ENCODE measurements around the gene SMCHD1. TPM values are rescaled to one million over a fixed set of nuclear protein-coding genes. Genes with fewer than 3 reads are reported as not detected.

Gene SMCHD1
- total and polyA plus RNA-seq, 2 donors (not counting 1 experiment from before 2014, with no cell fraction given), result 54.2 to 380 TPM

GRCh38 chr18:2719040-2719439, 63.5 kb downstream of the SMCHD1 start:
- ChIA-PET POLR2A (no interaction called here), CTCF (no interaction called here)
- H3K9ac ChIP-seq (ENCODE audit: low read length), result no peak overlapping the region
- H3K9me3 ChIP-seq (ENCODE audit: control extremely low read depth in 1 of 3, control insufficient read depth in 2 of 3, insufficient read depth in 1 of 3, low read length in 2 of 3), result no peaks in the 10 kb centered on the region
- Mint-ChIP-seq H3K4me1 (peaks cover 15% of the 10 kb centered on the region), H3K27ac (no peak overlapping the region), H3K27me3 (no peaks in the 10 kb centered on the region), H3K9me3 (ENCODE audit: insufficient read depth) (no peaks in the 10 kb centered on the region), H3K4me3 (no peak overlapping the region)
- no peak for DNase-seq
- no peak overlapping the region for H3K4me3 ChIP-seq (ENCODE audit: control extremely low read depth in 1 of 5, extremely low read depth in 1 of 5, insufficient read depth in 1 of 5, low read depth in 2 of 5, low read length in 4 of 5)
- no peak overlapping the region for H3K4me2 ChIP-seq (replicated peaks; ENCODE audit: low read depth, low read length, poor library complexity, severe bottlenecking)
- no peak for ATAC-seq (ENCODE audit: low read depth)
- TF ChIP-seq EZH2 (IDR thresholded peaks at IDR 0.05; ENCODE audit: borderline replicate concordance, insufficient read depth, low read depth, low read length, poor library complexity, severe bottlenecking) (no peak), CTCF (IDR thresholded peaks at IDR 0.05) (no peak)
- H2AFZ ChIP-seq (ENCODE audit: insufficient read depth, low read depth, low read length, poor library complexity, severe bottlenecking), result no peak overlapping the region
- peaks cover 75% of the 10 kb centered on the region for H4K20me1 ChIP-seq (ENCODE audit: control insufficient read depth, insufficient read depth, low read length, poor library complexity, severe bottlenecking)
- 86% methylated on average over 1 of the region's 2 CpGs for WGBS (ENCODE audit: insufficient coverage)
- peak overlapping the region in 1 of 2 donors; percentile 16 for H3K27ac ChIP-seq (ENCODE audit: low read length in 2 of 2)
- peaks cover 19 to 92% of the 10 kb centered on the region in 2 experiments for H3K36me3 ChIP-seq (replicated peaks in 1 of 2; ENCODE audit: control extremely low read depth in 1 of 2, control insufficient read depth in 1 of 2, extremely low read depth in 1 of 2, insufficient read depth in 2 of 2, low read length in 1 of 2)
- peaks cover 88% of the 10 kb centered on the region for H3K79me2 ChIP-seq (ENCODE audit: control insufficient read depth, insufficient read depth, low read length)
- H3K4me1 ChIP-seq (ENCODE audit: control insufficient read depth in 2 of 2, insufficient read depth in 2 of 2, low read length in 2 of 2), result no peaks in the 10 kb centered on the region
- intact Hi-C loops (cut with micrococcal nuclease), result loop anchor here (5.0 kb wide), 1 partner anchor 37 kb away; no protein-coding TSS in a partner anchor
- H3K27me3 ChIP-seq (replicated peaks in 1 of 4; ENCODE audit: control extremely low read depth in 1 of 4, control insufficient read depth in 3 of 4, insufficient read depth in 4 of 4, low read length in 3 of 4), result no peaks in the 10 kb centered on the region

DNA sequence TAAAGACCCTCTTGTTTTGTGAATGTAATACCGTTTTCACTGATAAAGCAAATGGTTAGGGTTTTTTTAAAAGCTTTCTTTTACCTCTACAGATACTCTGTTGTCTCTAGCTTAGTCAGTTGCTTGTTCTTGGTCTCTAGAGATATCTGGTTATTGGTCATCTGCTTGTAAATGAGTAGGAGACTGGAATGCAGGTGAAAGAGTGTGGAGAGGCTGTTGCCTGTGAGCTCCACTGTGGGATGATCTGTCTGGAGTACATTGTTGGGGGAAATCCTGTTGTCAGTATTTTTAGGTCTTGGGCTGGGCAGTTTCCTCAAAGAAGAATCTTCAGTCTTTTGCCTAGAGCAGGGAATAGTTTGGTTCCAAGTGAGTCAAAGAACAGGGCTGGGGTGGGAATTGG, 67.7 kb downstream of the SMCHD1 start:
- Histone ChIP-seq H4K20me1 (ENCODE audit: control insufficient read depth, insufficient read depth, low read length, poor library complexity, severe bottlenecking) (peaks cover 47% of the 10 kb centered on the region), H3K9me3 (ENCODE audit: control extremely low read depth in 1 of 3, control insufficient read depth in 2 of 3, insufficient read depth in 1 of 3, low read length in 2 of 3) (no peaks in the 10 kb centered on the region), H3K79me2 (ENCODE audit: control insufficient read depth, insufficient read depth, low read length) (peaks cover 60% of the 10 kb centered on the region), H3K4me2 (replicated peaks; ENCODE audit: low read depth, low read length, poor library complexity, severe bottlenecking) (no peak overlapping the region), H3K4me3 (ENCODE audit: control extremely low read depth in 1 of 5, extremely low read depth in 1 of 5, insufficient read depth in 1 of 5, low read depth in 2 of 5, low read length in 4 of 5) (no peak overlapping the region), H3K27me3 (replicated peaks in 1 of 4; ENCODE audit: control extremely low read depth in 1 of 4, control insufficient read depth in 3 of 4, insufficient read depth in 4 of 4, low read length in 3 of 4) (no peaks in the 10 kb centered on the region), H3K27ac (ENCODE audit: low read length in 2 of 2) (peak overlapping the region in 1 of 2 donors; percentile 32), H3K36me3 (replicated peaks in 1 of 2; ENCODE audit: control extremely low read depth in 1 of 2, control insufficient read depth in 1 of 2, extremely low read depth in 1 of 2, insufficient read depth in 2 of 2, low read length in 1 of 2) (peaks cover 29 to 92% of the 10 kb centered on the region in 2 experiments), H3K9ac (ENCODE audit: low read length) (no peak overlapping the region), H3K4me1 (ENCODE audit: control insufficient read depth in 2 of 2, insufficient read depth in 2 of 2, low read length in 2 of 2) (no peaks in the 10 kb centered on the region), H2AFZ (ENCODE audit: insufficient read depth, low read depth, low read length, poor library complexity, severe bottlenecking) (no peak overlapping the region)
- DNase-seq (no peak), ATAC-seq (ENCODE audit: low read depth) (no peak)
- intact Hi-C loops (cut with micrococcal nuclease), result no loop called here
- TF ChIP-seq EZH2 (IDR thresholded peaks at IDR 0.05; ENCODE audit: borderline replicate concordance, insufficient read depth, low read depth, low read length, poor library complexity, severe bottlenecking) (no peak), CTCF (IDR thresholded peaks at IDR 0.05) (no peak)
- POLR2A ChIA-PET, result interaction anchor here (0.5 to 0.6 kb wide), 2 partner anchors 80 to 458 kb away, joined by 3 to 7 read pairs; no protein-coding TSS in a partner anchor
- Mint-ChIP-seq H3K27ac (no peak overlapping the region), H3K4me1 (no peaks in the 10 kb centered on the region), H3K9me3 (ENCODE audit: insufficient read depth) (no peaks in the 10 kb centered on the region), H3K4me3 (no peak overlapping the region), H3K27me3 (no peaks in the 10 kb centered on the region)
- CTCF ChIA-PET, result no interaction called here
- WGBS (ENCODE audit: insufficient coverage), result no CpG with 5 or more reads among the region's 1 CpG
